ENCODE data around the gene DCC. TPM values are rescaled to one million over a fixed set of nuclear protein-coding genes. Genes with fewer than 3 reads are reported as not detected.

The DCC gene
- total and polyA plus RNA-seq, 9 of the 15 experiments (the other 6 are each of a cell fraction or from before 2014, with no cell fraction given) = not detected

GRCh38 chr18:53417003-53417402 is 1077.0 kb downstream of the DCC start:
- no peak overlapping the region for H3K27ac ChIP-seq (ENCODE audit: extremely low read depth, low read depth, low read length)
- no peaks in the 10 kb centered on the region for H3K9me3 ChIP-seq (replicated peaks; ENCODE audit: control insufficient read depth, insufficient read depth, low read depth, low read length)
- no peak overlapping the region for H2AFZ ChIP-seq (ENCODE audit: low read depth, low read length)
- no peaks in the 10 kb centered on the region for H4K20me1 ChIP-seq (replicated peaks; ENCODE audit: control insufficient read depth, insufficient read depth, low read length)
- H3K9me1 ChIP-seq (ENCODE audit: control insufficient read depth, insufficient read depth, low read length) = no peaks in the 10 kb centered on the region
- no peak overlapping the region for H3K4me3 ChIP-seq
- no peak overlapping the region for H3K4me2 ChIP-seq (ENCODE audit: insufficient read depth, low read length)
- no peak for DNase-seq (ENCODE audit: extremely low read depth in 1 of 4, low spot score in 3 of 4)
- no peak for ATAC-seq
- in situ Hi-C loops (cut with MboI) (no loop called here), intact Hi-C loops (cut with micrococcal nuclease) (no loop called here)
- no peaks in the 10 kb centered on the region for H3K36me3 ChIP-seq (ENCODE audit: control insufficient read depth, insufficient read depth, low read length)
- 0% methylated on average over 4 of the region's 4 CpGs for WGBS (ENCODE audit: insufficient coverage, low coverage, missing lambda C conversion rate)
- no peak for FAIRE-seq
- BruUV-seq (replicated peaks) = no TSS peak
- H3K9ac ChIP-seq (ENCODE audit: insufficient read depth in 1 of 2, low read depth in 2 of 2, low read length in 2 of 2) = no peak overlapping the region
- no peaks in the 10 kb centered on the region for H3K79me2 ChIP-seq (ENCODE audit: control insufficient read depth, insufficient read depth, low read length)
- H3K4me1 ChIP-seq (replicated peaks in 1 of 2; ENCODE audit: control insufficient read depth in 2 of 2, insufficient read depth in 2 of 2, low read length in 2 of 2) = no peaks in the 10 kb centered on the region
- ChIA-PET POLR2A (no interaction called here), CTCF (ENCODE audit: low intra/inter-chr PET ratio) (no interaction called here)
- H3K27me3 ChIP-seq (ENCODE audit: control insufficient read depth in 2 of 2, insufficient read depth in 2 of 2, low read length in 2 of 2) = no peaks in the 10 kb centered on the region
- TF ChIP-seq ZNF444 (CRISPR knock-in tag; IDR thresholded peaks at IDR 0.05) = no peak
- TF ChIP-seq CREB3L1 (IDR thresholded peaks at IDR 0.05; ENCODE audit: borderline replicate concordance, low read depth) = no peak
- TF ChIP-seq E2F3 (CRISPR knock-in tag; IDR thresholded peaks at IDR 0.05) = no peak
- no peak for TF ChIP-seq ZNF274 (IDR thresholded peaks at IDR 0.05; ENCODE audit: borderline replicate concordance, low read depth, low read length)
- TF ChIP-seq ELK1 (CRISPR knock-in tag; IDR thresholded peaks at IDR 0.05) = no peak
- no peak for TF ChIP-seq PCBP2 (IDR thresholded peaks at IDR 0.05; ENCODE audit: low read depth, low read length, poor library complexity, severe bottlenecking)
- TF ChIP-seq MCM5 (IDR thresholded peaks at IDR 0.05; ENCODE audit: low read depth) = no peak
- no peak for TF ChIP-seq ZNF57 (CRISPR knock-in tag; IDR thresholded peaks at IDR 0.05)
- no peak for TF ChIP-seq FOXM1 (IDR thresholded peaks at IDR 0.05; ENCODE audit: low read depth)
- TF ChIP-seq FOXM1 (CRISPR knock-in tag; IDR thresholded peaks at IDR 0.05; ENCODE audit: low read depth) = no peak
- TF ChIP-seq ZNF316 (IDR thresholded peaks at IDR 0.05) = no peak
- TF ChIP-seq HINFP (tag; conservative IDR thresholded peaks at IDR 0.05; ENCODE audit: low read depth) = no peak
- TF ChIP-seq RBM39 (optimal IDR thresholded peaks at IDR 0.05; ENCODE audit: low read depth, low read length) = no peak
- no peak for TF ChIP-seq NUFIP1 (IDR thresholded peaks at IDR 0.05; ENCODE audit: partially characterized antibody)

Data from K562 (cell line).